Urinary bladder (tissue), 4 donors: ENCODE data around the gene MORN5. TPM values are rescaled to one million over a fixed set of nuclear protein-coding genes. Genes with fewer than 3 reads are reported as not detected.

ENCODE experiments used
- DNase-seq: peaks from one replicate; pipeline ENCODE4 v3.0.0-alpha.2; 2015; ENCODE audit errors: extremely low spot score
- H3K27ac ChIP-seq: one replicate; pipeline ENCODE4 v1.5.1; 2013; ENCODE audit warnings: low read depth, mild to moderate bottlenecking, moderate library complexity
- H3K36me3 ChIP-seq: one replicate; pipeline ENCODE4 v1.6.1; 2013; ENCODE audit warnings: mild to moderate bottlenecking, moderate library complexity; ENCODE audit not compliant: insufficient read depth
- H3K4me1 ChIP-seq: one replicate; pipeline ENCODE4 v1.6.1; 2013; ENCODE audit warnings: mild to moderate bottlenecking, moderate library complexity; ENCODE audit not compliant: insufficient read depth
- H3K4me3 ChIP-seq: one replicate; pipeline ENCODE4 v1.5.1; 2013; ENCODE audit warnings: low read depth, low read length
- WGBS: extraction: QIAGEN DNeasy Blood & Tissue Kit; methylation state at CpG from one replicate; pipeline ENCODE4 v1.1.7; 2013; 5-methylcytosine and 5-hydroxymethylcytosine counted together
- polyA plus RNA-seq: library from polyadenylated mRNA; stranded (reverse); fragments of 200-250 nt; gene quantifications from one replicate; pipeline ENCODE4 v1.2.3, GENCODE V29; 2013
- total RNA-seq: library from RNA; depleted of rRNA; stranded (reverse); fragments of >200 nt; gene quantifications from one replicate; pipeline ENCODE4 v1.2.3, GENCODE V29; 2014
- donor health status: healthy with polysubstance abuse.
- donor health status: healthy.

MORN5 gene
- total and polyA plus RNA-seq, 2 donors: 8.4 to 22.9 TPM

GRCh38 chr9:122214507-122214906 lies 54.8 kb downstream of the MORN5 start:
- DNase-seq: no peak
- 39% methylated on average over 9 of the region's 9 CpGs for WGBS

GRCh38 chr9:122215663-122216062 lies 56.0 kb downstream of the MORN5 start:
- no peaks in the 10 kb centered on the region for H3K4me1 ChIP-seq
- WGBS: 91% methylated on average over 1 of the region's 1 CpG
- no peak overlapping the region for H3K27ac ChIP-seq
- DNase-seq: no peak
- H3K36me3 ChIP-seq: no peaks in the 10 kb centered on the region
- no peak overlapping the region for H3K4me3 ChIP-seq

More at GRCh38 chr9:122214507-122214906, 54.8 kb downstream of the MORN5 start:
- no peak overlapping the region for H3K27ac ChIP-seq
- H3K36me3 ChIP-seq: no peaks in the 10 kb centered on the region
- no peak overlapping the region for H3K4me3 ChIP-seq
- H3K4me1 ChIP-seq: no peaks in the 10 kb centered on the region

GRCh38 chr9:122216138-122216797 lies 56.6 kb downstream of the MORN5 start:
- Histone ChIP-seq H3K36me3 (no peaks in the 10 kb centered on the region), H3K4me1 (no peaks in the 10 kb centered on the region), H3K27ac (no peak overlapping the region), H3K4me3 (no peak overlapping the region)
- no peak for DNase-seq
- 62% methylated on average over 4 of the region's 4 CpGs for WGBS

- 46% methylated on average over 35 of the region's 35 CpGs for WGBS
- DNase-seq: no peak
- H3K4me1 ChIP-seq: no peaks in the 10 kb centered on the region
- no peak overlapping the region for H3K4me3 ChIP-seq
- no peaks in the 10 kb centered on the region for H3K36me3 ChIP-seq
- H3K27ac ChIP-seq: no peak overlapping the region
Measured at GRCh38 chr9:122216798-122217418, 57.2 kb downstream of the MORN5 start.

GRCh38 chr9:122217640-122218039 lies 57.9 kb downstream of the MORN5 start:
- no peak overlapping the region for H3K27ac ChIP-seq
- no peak overlapping the region for H3K4me3 ChIP-seq
- DNase-seq: no peak
- H3K36me3 ChIP-seq: no peaks in the 10 kb centered on the region
- no peaks in the 10 kb centered on the region for H3K4me1 ChIP-seq
- WGBS: 52% methylated on average over 4 of the region's 4 CpGs

- DNase-seq: no peak
- Histone ChIP-seq H3K36me3 (no peaks in the 10 kb centered on the region), H3K27ac (no peak overlapping the region), H3K4me3 (no peak overlapping the region), H3K4me1 (no peaks in the 10 kb centered on the region)
- whole genome bisulfite sequencing: 57% methylated on average over 11 of the region's 11 CpGs
Measured at GRCh38 chr9:122218071-122218934, 58.6 kb downstream of the MORN5 start.

GRCh38 chr9:122218935-122219855 lies 59.5 kb downstream of the MORN5 start:
- H3K27ac ChIP-seq: no peak overlapping the region
- WGBS: 6% methylated on average over 59 of the region's 59 CpGs
- H3K36me3 ChIP-seq: no peaks in the 10 kb centered on the region
- no peak overlapping the region for H3K4me3 ChIP-seq
- H3K4me1 ChIP-seq: no peaks in the 10 kb centered on the region
- DNase-seq: no peak

- no peaks in the 10 kb centered on the region for H3K36me3 ChIP-seq
- no peaks in the 10 kb centered on the region for H3K4me1 ChIP-seq
- DNase-seq: no peak
- no peak overlapping the region for H3K4me3 ChIP-seq
- no peak overlapping the region for H3K27ac ChIP-seq
- WGBS: 10% methylated on average over 57 of the region's 57 CpGs
Measured at GRCh38 chr9:122219856-122220672, 60.4 kb downstream of the MORN5 start.

- no peak for DNase-seq
Measured at GRCh38 chr9:122220673-122221182, 61.0 kb downstream of the MORN5 start.

GRCh38 chr9:122221183-122221811 lies 61.6 kb downstream of the MORN5 start:
- 18% methylated on average over 27 of the region's 27 CpGs for WGBS
- DNase-seq: no peak
- Histone ChIP-seq H3K4me1 (no peaks in the 10 kb centered on the region), H3K36me3 (no peaks in the 10 kb centered on the region), H3K27ac (no peak overlapping the region), H3K4me3 (no peak overlapping the region)

More at GRCh38 chr9:122220673-122221182, 61.0 kb downstream of the MORN5 start:
- no peaks in the 10 kb centered on the region for H3K4me1 ChIP-seq
- H3K4me3 ChIP-seq: no peak overlapping the region
- no peaks in the 10 kb centered on the region for H3K36me3 ChIP-seq
- H3K27ac ChIP-seq: no peak overlapping the region
- 30% methylated on average over 18 of the region's 18 CpGs for WGBS

- 41% methylated on average over 5 of the region's 5 CpGs for WGBS
- H3K4me1 ChIP-seq: no peaks in the 10 kb centered on the region
Measured at GRCh38 chr9:122222791-122223190, 63.1 kb downstream of the MORN5 start.

GRCh38 chr9:122223435-122223834 lies 63.7 kb downstream of the MORN5 start:
- Histone ChIP-seq H3K36me3 (no peaks in the 10 kb centered on the region), H3K4me3 (no peak overlapping the region), H3K27ac (no peak overlapping the region), H3K4me1 (no peaks in the 10 kb centered on the region)
- WGBS: 76% methylated on average over 5 of the region's 5 CpGs
- no peak for DNase-seq

More at GRCh38 chr9:122222791-122223190, 63.1 kb downstream of the MORN5 start:
- no peak overlapping the region for H3K4me3 ChIP-seq
- H3K36me3 ChIP-seq: no peaks in the 10 kb centered on the region
- no peak for DNase-seq
- H3K27ac ChIP-seq: no peak overlapping the region
